Lower leg skin (tissue), 3 donors: ENCODE results near the gene MUC20.

Source experiments
- POLR2A ChIP-seq, 2 donors: fragments of 450-650 bp; IDR thresholded peaks; one replicate each; pipeline ENCODE4 v1.6.1; 2016 to 2017; ENCODE audit warnings: antibody characterized with exemption in 2 of 2, mild to moderate bottlenecking in 1 of 2, moderate library complexity in 1 of 2
- TF ChIP-seq, protein P1 (sequence below), 3 donors: fragments of 450-650 bp; IDR thresholded peaks; one replicate each; pipeline ENCODE4 v1.5.1; 2016; ENCODE audit warnings: antibody characterized with exemption in 3 of 3, mild to moderate bottlenecking in 3 of 3, moderate library complexity in 2 of 3

DNA sequence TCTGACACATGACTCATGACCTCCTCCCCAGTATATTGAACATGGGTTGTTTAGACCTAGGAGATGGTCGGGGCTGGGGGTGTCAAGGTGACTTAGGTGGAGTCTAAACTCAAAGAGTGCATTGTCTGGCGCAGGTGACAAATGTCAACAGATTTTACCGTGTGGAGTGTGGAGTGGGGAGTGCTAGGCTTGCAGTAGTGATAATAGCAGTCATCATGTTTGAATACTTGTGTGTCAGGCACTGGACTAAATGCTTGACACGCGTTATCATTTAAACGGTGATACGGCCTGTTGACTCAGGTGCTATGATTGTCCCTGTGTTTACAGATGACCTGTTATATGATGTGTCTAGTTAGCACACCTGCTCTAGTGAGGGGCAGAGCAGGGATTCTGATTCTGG is 30.8 kb downstream of the MUC20 start:
- TF ChIP-seq, protein P1, sequence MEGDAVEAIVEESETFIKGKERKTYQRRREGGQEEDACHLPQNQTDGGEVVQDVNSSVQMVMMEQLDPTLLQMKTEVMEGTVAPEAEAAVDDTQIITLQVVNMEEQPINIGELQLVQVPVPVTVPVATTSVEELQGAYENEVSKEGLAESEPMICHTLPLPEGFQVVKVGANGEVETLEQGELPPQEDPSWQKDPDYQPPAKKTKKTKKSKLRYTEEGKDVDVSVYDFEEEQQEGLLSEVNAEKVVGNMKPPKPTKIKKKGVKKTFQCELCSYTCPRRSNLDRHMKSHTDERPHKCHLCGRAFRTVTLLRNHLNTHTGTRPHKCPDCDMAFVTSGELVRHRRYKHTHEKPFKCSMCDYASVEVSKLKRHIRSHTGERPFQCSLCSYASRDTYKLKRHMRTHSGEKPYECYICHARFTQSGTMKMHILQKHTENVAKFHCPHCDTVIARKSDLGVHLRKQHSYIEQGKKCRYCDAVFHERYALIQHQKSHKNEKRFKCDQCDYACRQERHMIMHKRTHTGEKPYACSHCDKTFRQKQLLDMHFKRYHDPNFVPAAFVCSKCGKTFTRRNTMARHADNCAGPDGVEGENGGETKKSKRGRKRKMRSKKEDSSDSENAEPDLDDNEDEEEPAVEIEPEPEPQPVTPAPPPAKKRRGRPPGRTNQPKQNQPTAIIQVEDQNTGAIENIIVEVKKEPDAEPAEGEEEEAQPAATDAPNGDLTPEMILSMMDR (IDR thresholded peaks at IDR 0.05), result no peak
- TF ChIP-seq POLR2A (IDR thresholded peaks at IDR 0.05), result no peak
